HEK293 (cell line): ENCODE results near the gene NR1H2.
A peak's percentile ranks its signal among the peaks of the same experiment; 100 is the strongest.

Experiments
- CTCF ChIA-PET: fragments of 350-600 bp; formaldehyde crosslinking; extraction: SDS; loops from one replicate; lab custom pipeline; 2021; ENCODE audit warnings: antibody characterized with exemption; lab: Yijun Ruan, JAX
- POLR2A ChIA-PET: fragments of 300-600 bp; formaldehyde crosslinking; extraction: SDS; loops from one replicate; lab custom pipeline; 2020; ENCODE audit warnings: antibody characterized with exemption, inconsistent platforms; lab: Yijun Ruan, JAX
- H3K27ac ChIP-seq: fragments of 200-500 bp; sonication (Bioruptor generic); 2 replicates; pipeline ENCODE4 v1.5.1; 2014; ENCODE audit warnings: low read depth, low read length, control low read depth, inconsistent platforms; ENCODE audit errors: extremely low read depth
- H3K36me3 ChIP-seq, 2 experiments: fragments of 200-500 bp in 1 of 2; sonication (Bioruptor generic) in 1 of 2; 1 replicate in 1 of 2; 2 replicates in 1 of 2; pipeline ENCODE4 v1.5.1; 2014 to 2017; ENCODE audit warnings: inconsistent platforms in 2 of 2, low read length in 2 of 2; ENCODE audit not compliant: control insufficient read depth in 2 of 2, insufficient read depth in 1 of 2
- H3K4me1 ChIP-seq: fragments of 200-500 bp; sonication (Bioruptor generic); 2 replicates; pipeline ENCODE4 v1.5.1; 2014; ENCODE audit warnings: mild to moderate bottlenecking, low read length, inconsistent platforms; ENCODE audit not compliant: control insufficient read depth, insufficient read depth
- H3K4me3 ChIP-seq: 2 replicates; pipeline ENCODE4 v1.5.1; 2011; ENCODE audit warnings: low read depth, mild to moderate bottlenecking, control low read depth, low read length, moderate library complexity
- H3K9me3 ChIP-seq: fragments of 200-500 bp; sonication (Bioruptor generic); 2 replicates; pipeline ENCODE4 v1.5.1; 2014; ENCODE audit warnings: low read depth, low read length, inconsistent platforms; ENCODE audit not compliant: control insufficient read depth, insufficient read depth
- BCL11B ChIP-seq: fragments of 450-650 bp; formaldehyde crosslinking; IDR thresholded peaks from 2 replicates; pipeline ENCODE4 v1.5.1; 2016; ENCODE audit warnings: low read depth, missing biosample characterization, missing genetic modification characterization
- GLIS2 ChIP-seq: fragments of 450-650 bp; formaldehyde crosslinking; IDR thresholded peaks from 2 replicates; pipeline ENCODE4 v1.5.1; 2016; ENCODE audit warnings: missing biosample characterization, missing genetic modification characterization
- HOXC10 ChIP-seq: sonication (generic); formaldehyde crosslinking; IDR thresholded peaks from 2 replicates; pipeline ENCODE4 v1.8.1; 2023; ENCODE audit warnings: mild to moderate bottlenecking, missing genetic modification reagents
- HOXD13 ChIP-seq: sonication (generic); formaldehyde crosslinking; IDR thresholded peaks from 2 replicates; pipeline ENCODE4 v1.8.0; 2022; ENCODE audit warnings: missing genetic modification reagents, borderline replicate concordance
- KLF9 ChIP-seq: fragments of 450-650 bp; formaldehyde crosslinking; IDR thresholded peaks from 2 replicates; pipeline ENCODE4 v1.5.1; 2016; ENCODE audit warnings: missing biosample characterization, missing genetic modification characterization, low read depth
- MYNN ChIP-seq: fragments of 450-650 bp; formaldehyde crosslinking; IDR thresholded peaks from 2 replicates; pipeline ENCODE4 v1.5.1; 2016; ENCODE audit warnings: missing biosample characterization, missing genetic modification characterization, borderline replicate concordance
- ZEB2 ChIP-seq: fragments of 450-650 bp; formaldehyde crosslinking; IDR thresholded peaks from 2 replicates; pipeline ENCODE4 v1.5.1; 2016; ENCODE audit warnings: missing biosample characterization, missing genetic modification characterization
- ZFP69B ChIP-seq: fragments of 450-650 bp; formaldehyde crosslinking; IDR thresholded peaks from 2 replicates; pipeline ENCODE4 v1.5.1; 2016; ENCODE audit warnings: missing biosample characterization, missing genetic modification characterization
- ZNF121 ChIP-seq: fragments of 450-650 bp; formaldehyde crosslinking; IDR thresholded peaks from 2 replicates; pipeline ENCODE4 v1.5.1; 2016; ENCODE audit warnings: missing biosample characterization, missing genetic modification characterization
- ZNF16 ChIP-seq: fragments of 450-650 bp; formaldehyde crosslinking; IDR thresholded peaks from 2 replicates; pipeline ENCODE4 v1.5.1; 2016; ENCODE audit warnings: low read depth, missing biosample characterization, missing genetic modification characterization
- ZNF184 ChIP-seq: fragments of 450-650 bp; IDR thresholded peaks from 2 replicates; pipeline ENCODE4 v1.5.1; 2018; ENCODE audit warnings: missing biosample characterization, mild to moderate bottlenecking, missing genetic modification characterization
- ZNF366 ChIP-seq: fragments of 450-650 bp; formaldehyde crosslinking; conservative IDR thresholded peaks from 2 replicates; pipeline ENCODE4 v1.5.1; 2016; ENCODE audit warnings: missing biosample characterization, missing genetic modification characterization
- ZNF473 ChIP-seq: fragments of 450-650 bp; formaldehyde crosslinking; IDR thresholded peaks from 2 replicates; pipeline ENCODE4 v1.5.1; 2017; ENCODE audit warnings: missing biosample characterization, missing genetic modification characterization
- ZNF600 ChIP-seq: fragments of 450-650 bp; formaldehyde crosslinking; IDR thresholded peaks from 2 replicates; pipeline ENCODE4 v1.5.1; 2016; ENCODE audit warnings: missing biosample characterization, missing genetic modification characterization
- ZNF629 ChIP-seq: fragments of 450-650 bp; formaldehyde crosslinking; IDR thresholded peaks from 2 replicates; pipeline ENCODE4 v1.5.1; 2017; ENCODE audit warnings: missing biosample characterization, missing genetic modification characterization
- ZNF664 ChIP-seq: fragments of 450-650 bp; formaldehyde crosslinking; IDR thresholded peaks from 2 replicates; pipeline ENCODE4 v1.5.1; 2016; ENCODE audit warnings: missing biosample characterization, missing genetic modification characterization
- ZNF707 ChIP-seq: fragments of 450-650 bp; formaldehyde crosslinking; IDR thresholded peaks from 2 replicates; pipeline ENCODE4 v1.5.1; 2016; ENCODE audit warnings: missing biosample characterization, missing genetic modification characterization
- ZNF776 ChIP-seq: fragments of 450-650 bp; formaldehyde crosslinking; IDR thresholded peaks from 2 replicates; pipeline ENCODE4 v1.5.0; 2017; ENCODE audit warnings: missing biosample characterization, missing genetic modification characterization, borderline replicate concordance
- ZNF791 ChIP-seq: fragments of 450-650 bp; formaldehyde crosslinking; IDR thresholded peaks from 2 replicates; pipeline ENCODE4 v1.5.1; 2016; ENCODE audit warnings: missing biosample characterization, missing genetic modification characterization
- TF ChIP-seq, protein P1 (sequence below): fragments of 450-650 bp; formaldehyde crosslinking; IDR thresholded peaks from 2 replicates; pipeline ENCODE4 v1.5.1; 2016; ENCODE audit warnings: missing biosample characterization, missing genetic modification characterization
- TF ChIP-seq, protein P2 (sequence below): fragments of 450-650 bp; formaldehyde crosslinking; IDR thresholded peaks from 2 replicates; pipeline ENCODE4 v1.5.1; 2016; ENCODE audit warnings: missing biosample characterization, missing genetic modification characterization, borderline replicate concordance
- TF ChIP-seq, protein P3 (sequence below): fragments of 450-650 bp; formaldehyde crosslinking; IDR thresholded peaks from 2 replicates; pipeline ENCODE4 v1.5.1; 2016; ENCODE audit warnings: missing biosample characterization, missing genetic modification characterization
- TF ChIP-seq, protein P4 (sequence below): fragments of 450-650 bp; formaldehyde crosslinking; IDR thresholded peaks from 2 replicates; pipeline ENCODE4 v1.5.1; 2016; ENCODE audit warnings: missing biosample characterization, missing genetic modification characterization

Gene NR1H2

DNA sequence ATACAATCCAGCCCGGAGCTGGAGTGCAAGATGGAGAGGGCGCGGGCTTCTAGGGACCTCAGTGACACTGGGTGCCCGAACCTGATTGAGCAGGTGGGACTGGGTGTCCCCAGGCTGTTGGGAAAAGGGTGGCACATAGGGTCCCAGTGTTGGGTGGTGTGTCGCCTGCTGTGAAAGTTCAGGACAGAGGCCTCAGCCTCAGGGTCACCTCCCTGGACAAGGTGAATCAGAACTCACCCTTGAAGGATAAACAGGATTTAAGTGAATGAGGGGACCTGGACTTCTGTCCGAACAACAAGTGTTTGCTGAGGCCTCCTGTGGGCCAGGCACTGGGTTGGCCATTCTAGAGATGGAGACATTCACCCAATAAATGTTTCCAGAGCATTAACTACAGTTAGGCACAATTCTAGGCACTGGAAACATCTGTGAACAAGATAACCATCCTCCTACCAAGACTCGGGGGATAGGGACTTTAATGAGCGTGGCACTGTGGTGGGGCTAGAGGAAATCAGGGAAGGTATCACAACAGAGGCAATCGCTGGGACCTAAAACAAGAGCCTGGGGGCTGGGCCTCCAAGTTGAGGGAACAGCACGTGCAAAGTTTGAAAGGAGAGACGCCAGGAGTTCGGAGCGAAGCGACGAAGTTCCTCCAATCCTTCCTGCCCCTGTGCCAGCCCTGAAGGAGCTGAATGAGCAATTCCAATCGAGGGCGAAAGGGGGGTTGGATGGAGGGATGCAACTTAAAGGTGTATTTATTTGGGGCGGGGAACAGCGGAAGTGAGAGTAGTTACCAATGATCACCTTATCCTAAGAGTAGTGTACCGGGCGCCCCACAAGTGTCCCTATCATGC lies 7.0 kb downstream of the NR1H2 start:
- Histone ChIP-seq H3K4me1 (0 out of 2 replicates have a peak, but pooled peaks cover 2% of the 10 kb centered on the region), H3K36me3 (peaks cover 25 to 68% of the 10 kb centered on the region in 2 experiments), H3K27ac (peak overlapping the region; percentile 29), H3K4me3 (peak overlapping the region; percentile 38), H3K9me3 (no peaks in the 10 kb centered on the region)
- ChIA-PET CTCF (interaction anchor here (0.7 to 1.3 kb wide), 3 partner anchors 77 to 1394 kb away, joined by 3 to 5 read pairs (median 5); no protein-coding TSS in a partner anchor), POLR2A (interaction anchor here (0.5 to 2.2 kb wide), 15 partner anchors 7 to 888 kb away, joined by 3 to 22 read pairs (median 3); partner anchors contain the start of gene NR1H2)
- peak; percentile 70 for TF ChIP-seq ZNF366 (tag by site-specific recombination)
- TF ChIP-seq, protein P1, sequence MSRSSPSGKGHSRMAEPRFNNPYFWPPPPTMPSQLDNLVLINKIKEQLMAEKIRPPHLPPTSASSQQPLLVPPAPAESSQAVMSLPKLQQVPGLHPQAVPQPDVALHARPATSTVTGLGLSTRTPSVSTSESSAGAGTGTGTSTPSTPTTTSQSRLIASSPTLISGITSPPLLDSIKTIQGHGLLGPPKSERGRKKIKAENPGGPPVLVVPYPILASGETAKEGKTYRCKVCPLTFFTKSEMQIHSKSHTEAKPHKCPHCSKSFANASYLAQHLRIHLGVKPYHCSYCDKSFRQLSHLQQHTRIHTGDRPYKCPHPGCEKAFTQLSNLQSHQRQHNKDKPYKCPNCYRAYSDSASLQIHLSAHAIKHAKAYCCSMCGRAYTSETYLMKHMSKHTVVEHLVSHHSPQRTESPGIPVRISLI (tag by site-specific recombination) = no peak
- TF ChIP-seq ZNF121 = no peak
- TF ChIP-seq HOXD13 (CRISPR knock-in tag) = 0 out of 2 replicates have a peak, but pooled peaks have one; percentile 26
- 0 out of 2 replicates have a peak, but pooled peaks have one; percentile 33 for TF ChIP-seq HOXC10

DNA sequence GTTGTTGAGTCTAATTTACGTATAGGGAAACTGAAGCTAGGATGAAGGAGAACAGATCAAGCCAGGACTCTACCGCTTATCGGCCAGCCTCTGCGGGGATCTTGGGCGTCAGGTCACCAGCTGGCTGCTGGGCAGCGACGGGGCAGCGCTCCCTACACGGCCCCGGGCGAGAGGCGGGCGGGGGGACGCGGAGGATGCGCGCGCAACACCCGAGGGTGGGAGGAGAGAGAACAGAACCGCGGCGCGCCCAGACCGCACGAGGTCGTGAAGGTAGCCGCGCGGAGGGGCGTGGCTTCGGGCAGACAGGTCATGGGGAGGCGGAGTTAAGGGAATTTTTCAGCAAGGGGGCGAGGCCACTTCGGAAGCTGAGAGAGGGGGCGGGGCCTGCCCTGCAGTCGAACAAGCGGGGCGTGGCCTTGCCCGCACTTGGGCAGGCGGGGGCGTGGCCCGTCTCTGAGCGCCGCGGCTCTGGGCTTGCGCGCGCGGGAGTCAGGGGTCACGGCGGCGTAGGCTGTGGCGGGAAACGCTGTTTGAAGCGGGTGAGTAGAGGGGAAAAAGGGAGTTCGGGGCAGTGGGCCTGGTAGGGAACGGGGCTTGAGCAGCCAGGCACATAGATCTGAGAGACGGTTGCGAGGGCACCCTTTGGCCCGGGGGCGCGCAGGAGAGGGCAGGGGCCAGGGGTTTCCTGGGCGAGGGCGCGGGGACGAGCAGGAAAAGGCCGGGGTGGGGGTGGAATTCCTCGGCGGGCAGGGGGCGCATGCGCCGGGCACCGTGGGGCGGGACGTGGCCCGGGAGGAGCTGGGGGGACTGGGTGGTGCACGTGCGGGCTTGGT lies 7.8 kb downstream of the NR1H2 start, which contains the start of gene POLD1:
Gene POLD1 (plus strand): TSS at position 496 of the 833 bp plus-strand sequence. CDS start 14,505 bp downstream, outside the sequence.
- CTCF ChIA-PET = interaction anchor here (0.7 to 1.4 kb wide), 7 partner anchors 9 to 1394 kb away, joined by 3 to 7 read pairs (median 5); no protein-coding TSS in a partner anchor
- Histone ChIP-seq H3K4me3 (peak within 1 kb of the TSS; percentile 85), H3K9me3 (no peaks in the 10 kb centered on the region), H3K27ac (peak within 1 kb of the TSS; percentile 61), H3K4me1 (0 out of 2 replicates have a peak, but pooled peaks cover 2% of the 10 kb centered on the region), H3K36me3 (peaks cover 31 to 66% of the 10 kb centered on the region in 2 experiments)
- POLR2A ChIA-PET = interaction anchor here (0.5 to 2.2 kb wide), 27 partner anchors 8 to 1649 kb away, joined by 3 to 22 read pairs (median 3); partner anchors contain the start of genes KCNC3, MYH14 and NR1H2
- TF ChIP-seq ZNF776 (tag by site-specific recombination) (no peak), KLF9 (peak; percentile 100), ZNF16 (tag by site-specific recombination) (0 out of 2 replicates have a peak, but pooled peaks have one; percentile 18), ZNF121 (no peak), GLIS2 (tag by site-specific recombination) (peak; percentile 16; the same call in 1 of the 2 replicates), ZNF707 (tag by site-specific recombination) (no peak), MYNN (tag by site-specific recombination) (no peak), ZNF600 (0 out of 2 replicates have a peak, but pooled peaks have one; percentile 49), BCL11B (tag by site-specific recombination) (peak; percentile 89), ZFP69B (tag by site-specific recombination) (peak; percentile 51; the same call in 1 of the 2 replicates), ZNF184 (tag by site-specific recombination) (no peak), ZEB2 (peak; percentile 61; the same call in 1 of the 2 replicates), ZNF664 (no peak), ZNF473 (tag by site-specific recombination) (no peak), ZNF629 (tag by site-specific recombination) (peak; percentile 60), ZNF791 (tag by site-specific recombination) (no peak)
- TF ChIP-seq, protein P2, sequence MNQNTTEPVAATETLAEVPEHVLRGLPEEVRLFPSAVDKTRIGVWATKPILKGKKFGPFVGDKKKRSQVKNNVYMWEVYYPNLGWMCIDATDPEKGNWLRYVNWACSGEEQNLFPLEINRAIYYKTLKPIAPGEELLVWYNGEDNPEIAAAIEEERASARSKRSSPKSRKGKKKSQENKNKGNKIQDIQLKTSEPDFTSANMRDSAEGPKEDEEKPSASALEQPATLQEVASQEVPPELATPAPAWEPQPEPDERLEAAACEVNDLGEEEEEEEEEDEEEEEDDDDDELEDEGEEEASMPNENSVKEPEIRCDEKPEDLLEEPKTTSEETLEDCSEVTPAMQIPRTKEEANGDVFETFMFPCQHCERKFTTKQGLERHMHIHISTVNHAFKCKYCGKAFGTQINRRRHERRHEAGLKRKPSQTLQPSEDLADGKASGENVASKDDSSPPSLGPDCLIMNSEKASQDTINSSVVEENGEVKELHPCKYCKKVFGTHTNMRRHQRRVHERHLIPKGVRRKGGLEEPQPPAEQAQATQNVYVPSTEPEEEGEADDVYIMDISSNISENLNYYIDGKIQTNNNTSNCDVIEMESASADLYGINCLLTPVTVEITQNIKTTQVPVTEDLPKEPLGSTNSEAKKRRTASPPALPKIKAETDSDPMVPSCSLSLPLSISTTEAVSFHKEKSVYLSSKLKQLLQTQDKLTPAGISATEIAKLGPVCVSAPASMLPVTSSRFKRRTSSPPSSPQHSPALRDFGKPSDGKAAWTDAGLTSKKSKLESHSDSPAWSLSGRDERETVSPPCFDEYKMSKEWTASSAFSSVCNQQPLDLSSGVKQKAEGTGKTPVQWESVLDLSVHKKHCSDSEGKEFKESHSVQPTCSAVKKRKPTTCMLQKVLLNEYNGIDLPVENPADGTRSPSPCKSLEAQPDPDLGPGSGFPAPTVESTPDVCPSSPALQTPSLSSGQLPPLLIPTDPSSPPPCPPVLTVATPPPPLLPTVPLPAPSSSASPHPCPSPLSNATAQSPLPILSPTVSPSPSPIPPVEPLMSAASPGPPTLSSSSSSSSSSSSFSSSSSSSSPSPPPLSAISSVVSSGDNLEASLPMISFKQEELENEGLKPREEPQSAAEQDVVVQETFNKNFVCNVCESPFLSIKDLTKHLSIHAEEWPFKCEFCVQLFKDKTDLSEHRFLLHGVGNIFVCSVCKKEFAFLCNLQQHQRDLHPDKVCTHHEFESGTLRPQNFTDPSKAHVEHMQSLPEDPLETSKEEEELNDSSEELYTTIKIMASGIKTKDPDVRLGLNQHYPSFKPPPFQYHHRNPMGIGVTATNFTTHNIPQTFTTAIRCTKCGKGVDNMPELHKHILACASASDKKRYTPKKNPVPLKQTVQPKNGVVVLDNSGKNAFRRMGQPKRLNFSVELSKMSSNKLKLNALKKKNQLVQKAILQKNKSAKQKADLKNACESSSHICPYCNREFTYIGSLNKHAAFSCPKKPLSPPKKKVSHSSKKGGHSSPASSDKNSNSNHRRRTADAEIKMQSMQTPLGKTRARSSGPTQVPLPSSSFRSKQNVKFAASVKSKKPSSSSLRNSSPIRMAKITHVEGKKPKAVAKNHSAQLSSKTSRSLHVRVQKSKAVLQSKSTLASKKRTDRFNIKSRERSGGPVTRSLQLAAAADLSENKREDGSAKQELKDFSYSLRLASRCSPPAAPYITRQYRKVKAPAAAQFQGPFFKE (tag by site-specific recombination) = no peak
- TF ChIP-seq, protein P3, sequence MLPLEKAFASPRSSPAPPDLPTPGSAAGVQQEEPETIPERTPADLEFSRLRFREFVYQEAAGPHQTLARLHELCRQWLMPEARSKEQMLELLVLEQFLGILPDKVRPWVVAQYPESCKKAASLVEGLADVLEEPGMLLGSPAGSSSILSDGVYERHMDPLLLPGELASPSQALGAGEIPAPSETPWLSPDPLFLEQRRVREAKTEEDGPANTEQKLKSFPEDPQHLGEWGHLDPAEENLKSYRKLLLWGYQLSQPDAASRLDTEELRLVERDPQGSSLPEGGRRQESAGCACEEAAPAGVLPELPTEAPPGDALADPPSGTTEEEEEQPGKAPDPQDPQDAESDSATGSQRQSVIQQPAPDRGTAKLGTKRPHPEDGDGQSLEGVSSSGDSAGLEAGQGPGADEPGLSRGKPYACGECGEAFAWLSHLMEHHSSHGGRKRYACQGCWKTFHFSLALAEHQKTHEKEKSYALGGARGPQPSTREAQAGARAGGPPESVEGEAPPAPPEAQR (tag by site-specific recombination) = no peak
- TF ChIP-seq, protein P4, sequence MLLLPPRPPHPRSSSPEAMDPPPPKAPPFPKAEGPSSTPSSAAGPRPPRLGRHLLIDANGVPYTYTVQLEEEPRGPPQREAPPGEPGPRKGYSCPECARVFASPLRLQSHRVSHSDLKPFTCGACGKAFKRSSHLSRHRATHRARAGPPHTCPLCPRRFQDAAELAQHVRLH = peak; percentile 72; the same call in 1 of the 2 replicates
